K562 treated with DMSO at 1 percent for 12 hours (cell line): ENCODE measurements around the gene MARVELD3. TPM values are rescaled to one million over a fixed set of nuclear protein-coding genes. Genes with fewer than 3 reads are reported as not detected.

Experiments used
- total RNA-seq: library from RNA; unstranded; fragments of 300-600 nt; gene quantifications from 2 replicates; pipeline ENCODE4 v1.2.3, GENCODE V29; 2022; ENCODE audit not compliant: insufficient read depth

Gene MARVELD3, protein sequence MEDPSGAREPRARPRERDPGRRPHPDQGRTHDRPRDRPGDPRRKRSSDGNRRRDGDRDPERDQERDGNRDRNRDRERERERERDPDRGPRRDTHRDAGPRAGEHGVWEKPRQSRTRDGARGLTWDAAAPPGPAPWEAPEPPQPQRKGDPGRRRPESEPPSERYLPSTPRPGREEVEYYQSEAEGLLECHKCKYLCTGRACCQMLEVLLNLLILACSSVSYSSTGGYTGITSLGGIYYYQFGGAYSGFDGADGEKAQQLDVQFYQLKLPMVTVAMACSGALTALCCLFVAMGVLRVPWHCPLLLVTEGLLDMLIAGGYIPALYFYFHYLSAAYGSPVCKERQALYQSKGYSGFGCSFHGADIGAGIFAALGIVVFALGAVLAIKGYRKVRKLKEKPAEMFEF
- total RNA-seq = 0.30 TPM in 1 of 2 replicates, not detected in the other

DNA sequence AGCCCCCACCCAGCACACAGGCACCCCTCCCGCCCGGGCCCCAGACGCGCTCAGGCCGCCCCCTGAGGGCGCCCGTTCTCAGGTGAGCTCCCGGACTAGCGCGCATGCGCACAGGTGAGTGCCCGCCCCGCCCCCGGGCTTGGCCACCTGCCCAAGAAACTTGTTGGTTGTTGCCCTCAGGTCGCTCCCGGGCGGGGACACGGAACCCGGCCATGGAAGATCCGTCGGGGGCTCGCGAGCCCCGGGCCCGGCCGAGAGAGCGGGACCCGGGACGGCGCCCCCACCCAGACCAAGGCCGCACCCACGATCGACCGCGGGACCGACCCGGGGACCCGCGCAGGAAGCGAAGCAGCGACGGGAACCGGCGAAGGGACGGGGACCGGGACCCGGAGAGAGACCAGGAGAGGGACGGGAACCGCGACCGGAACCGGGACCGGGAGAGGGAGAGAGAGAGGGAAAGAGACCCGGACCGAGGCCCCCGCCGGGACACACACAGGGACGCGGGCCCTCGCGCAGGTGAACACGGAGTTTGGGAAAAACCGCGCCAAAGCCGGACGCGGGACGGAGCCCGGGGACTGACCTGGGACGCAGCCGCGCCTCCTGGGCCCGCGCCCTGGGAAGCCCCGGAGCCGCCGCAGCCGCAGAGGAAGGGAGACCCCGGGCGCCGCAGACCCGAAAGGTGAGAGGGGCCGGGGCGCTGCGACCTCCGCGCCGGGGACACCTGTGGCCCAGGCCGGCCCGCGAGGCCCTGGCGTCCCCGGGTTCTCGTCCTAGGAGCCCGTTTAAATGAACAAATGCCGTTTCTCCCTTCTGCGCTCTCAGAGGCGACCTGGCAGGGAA is at the start of gene MARVELD3:
Gene MARVELD3 (plus strand): TSS at position 167 of the 840 bp plus-strand sequence. CDS start 46 bp downstream, at position 213.

DNA sequence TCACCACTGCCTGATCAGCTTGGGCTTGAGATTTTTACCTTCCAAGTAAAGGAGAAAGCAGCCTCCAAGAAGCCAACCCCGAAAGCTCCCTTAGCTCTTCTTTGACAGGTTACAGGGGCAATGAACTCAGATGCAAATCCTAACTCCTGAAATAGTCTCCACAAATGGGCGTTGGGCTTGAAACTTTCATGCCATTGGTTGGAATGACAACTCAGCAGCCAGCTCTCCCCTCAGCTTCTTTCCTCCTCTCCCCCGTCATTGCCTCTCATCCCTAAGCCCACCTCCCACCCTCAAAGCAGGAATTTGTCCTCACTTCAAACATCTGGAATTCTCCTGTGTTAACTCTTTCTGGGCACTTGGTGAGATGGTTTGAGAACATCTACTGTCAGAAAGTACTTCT is 49.0 kb upstream of the MARVELD3 start, which contains the start of gene TAT:
Gene TAT (minus strand): TSS at position 122 of the 400 bp plus-strand sequence. CDS start 677 bp downstream, outside the sequence.

Other genes with a start within 250 kb of the MARVELD3 start
- not detected in 2 replicates for gene TLE7, start 184.1 kb upstream of the MARVELD3 start, total RNA-seq
- gene ZNF23, start 163.9 kb upstream of the MARVELD3 start, total RNA-seq = 2.4 and 7.2 TPM in 2 replicates
- gene ZNF19, start 136.9 kb upstream of the MARVELD3 start, total RNA-seq = 0.43 and 0.58 TPM in 2 replicates
- gene CHST4, start 99.8 kb upstream of the MARVELD3 start, total RNA-seq = not detected in 2 replicates
- not detected in 2 replicates for gene TAT, start 49.1 kb upstream of the MARVELD3 start, total RNA-seq
- 0.92 and 4.1 TPM in 2 replicates for gene PHLPP2, start 98.5 kb downstream of the MARVELD3 start, total RNA-seq
- 8.8 and 45.6 TPM in 2 replicates for gene AP1G1, start 182.7 kb downstream of the MARVELD3 start, total RNA-seq
- gene ATXN1L, start 219.8 kb downstream of the MARVELD3 start, total RNA-seq = 2.5 and 9.7 TPM in 2 replicates